Common myeloid progenitor, CD34-positive (primary cell): ENCODE results near the gene SLC29A1.

Experiments
- CTCF ChIA-PET: fragments of 350-600 bp; sonication (Branson Sonifier 250); formaldehyde crosslinking; loops from one replicate; lab custom pipeline; 2021; ENCODE audit warnings: antibody characterized with exemption; lab: Charles Lee
- POLR2A ChIA-PET: fragments of 350-600 bp; sonication (Branson Sonifier 250); formaldehyde crosslinking; loops from one replicate; lab custom pipeline; 2021; ENCODE audit warnings: antibody characterized with exemption; lab: Charles Lee
- DNase-seq, 3 donors: peaks; one replicate each; pipeline versions ENCODE4 v3.0.0 to v3.0.0-alpha.2; 2013
- H3K27ac ChIP-seq, 2 experiments: 1 replicate in 1 of 2; 2 replicates in 1 of 2; pipeline ENCODE4 v1.7.0; 2013; ENCODE audit warnings: inconsistent platforms in 2 of 2, low read length in 2 of 2, mild to moderate bottlenecking in 2 of 2, low read depth in 1 of 2, moderate library complexity in 1 of 2; ENCODE audit not compliant: severe bottlenecking in 2 of 2, insufficient read depth in 1 of 2, poor library complexity in 1 of 2
- H3K27me3 ChIP-seq, 5 experiments: replicated peaks in 2 of 5; 1 replicate in 3 of 5; 2 replicates in 2 of 5; pipeline versions ENCODE4 v1.6.1 to v1.7.0; 2013; ENCODE audit warnings: low read length in 4 of 5, mild to moderate bottlenecking in 2 of 5, moderate library complexity in 2 of 5, inconsistent platforms in 1 of 5; ENCODE audit not compliant: insufficient read depth in 5 of 5, control insufficient read depth in 4 of 5
- H3K36me3 ChIP-seq, 4 experiments: 1 replicate in 2 of 4; 2 replicates in 2 of 4; pipeline versions ENCODE4 v1.6.1 to v1.7.0; 2013; ENCODE audit warnings: low read length in 3 of 4, control low read depth in 1 of 4, mild to moderate bottlenecking in 1 of 4; ENCODE audit not compliant: control insufficient read depth in 4 of 4, insufficient read depth in 4 of 4
- H3K4me1 ChIP-seq, 4 experiments: 1 replicate in 3 of 4; 2 replicates in 1 of 4; pipeline versions ENCODE4 v1.6.1 to v1.7.1; 2013; ENCODE audit warnings: low read length in 3 of 4, mild to moderate bottlenecking in 3 of 4, control low read depth in 1 of 4, inconsistent platforms in 1 of 4, moderate library complexity in 1 of 4; ENCODE audit not compliant: control insufficient read depth in 4 of 4, insufficient read depth in 4 of 4; ENCODE audit errors: control extremely low read depth in 1 of 4
- H3K4me3 ChIP-seq, 7 experiments: 1 replicate in 4 of 7; 2 replicates in 3 of 7; pipeline versions ENCODE4 v1.5.1 to v1.7.0; 2013; ENCODE audit warnings: mild to moderate bottlenecking in 7 of 7, low read length in 6 of 7, moderate library complexity in 6 of 7, inconsistent platforms in 2 of 7, low read depth in 2 of 7, control low read depth in 1 of 7; ENCODE audit not compliant: insufficient read depth in 4 of 7, control insufficient read depth in 1 of 7; ENCODE audit errors: extremely low read depth in 1 of 7
- H3K9me3 ChIP-seq, 5 experiments: 1 replicate in 4 of 5; 2 replicates in 1 of 5; pipeline versions ENCODE4 v1.6.1 to v1.7.1; 2013; ENCODE audit warnings: low read length in 4 of 5, mild to moderate bottlenecking in 2 of 5, inconsistent platforms in 1 of 5, low read depth in 1 of 5, moderate library complexity in 1 of 5; ENCODE audit not compliant: control insufficient read depth in 4 of 5, insufficient read depth in 2 of 5; ENCODE audit errors: control extremely low read depth in 1 of 5
- WGBS: methylation state at CpG from one replicate; pipeline ENCODE4 v1.1.5; 2013; ENCODE audit not compliant: insufficient coverage; 5-methylcytosine and 5-hydroxymethylcytosine counted together

The SLC29A1 gene

GRCh38 chr6:44255105-44255808 lies 31.9 kb downstream of the SLC29A1 start:
- no peaks in the 10 kb centered on the region for H3K27me3 ChIP-seq
- no peaks in the 10 kb centered on the region for H3K9me3 ChIP-seq
- POLR2A ChIA-PET, result interaction anchor here (0.6 to 4.5 kb wide), 4 partner anchors 9 to 1588 kb away, joined by 3 to 42 read pairs (median 8); partner anchors contain the start of genes HSP90AB1 and NFKBIE
- H3K27ac ChIP-seq, result no peak overlapping the region
- peak overlapping the region in 1 of 7 experiments; percentile 87 for H3K4me3 ChIP-seq
- peaks cover 4 to 37% (median 26%) of the 10 kb centered on the region in 4 experiments for H3K4me1 ChIP-seq
- CTCF ChIA-PET, result interaction anchor here (0.8 to 5.0 kb wide), 16 partner anchors 9 to 158 kb away, joined by 3 to 35 read pairs (median 4); partner anchors contain the start of gene SLC29A1
- WGBS, result 96% methylated on average over 6 of the region's 16 CpGs
- DNase-seq, result peak in 2 of 3 donors; percentile 38 to 39
- H3K36me3 ChIP-seq, result peaks cover 18 to 73% (median 62%) of the 10 kb centered on the region in 4 experiments

GRCh38 chr6:44255871-44256774 lies 32.7 kb downstream of the SLC29A1 start:
- peak overlapping the region in 1 of 2 experiments; percentile 73 for H3K27ac ChIP-seq
- ChIA-PET POLR2A (interaction anchor here (0.6 to 4.5 kb wide), 5 partner anchors 10 to 79 kb away, joined by 3 to 42 read pairs (median 3); partner anchors contain the start of gene HSP90AB1), CTCF (interaction anchor here (0.6 to 5.0 kb wide), 27 partner anchors 8 to 741 kb away, joined by 3 to 35 read pairs (median 4); partner anchors contain the start of genes AARS2 and HSP90AB1)
- no peaks in the 10 kb centered on the region for H3K27me3 ChIP-seq
- 35% methylated on average over 15 of the region's 15 CpGs for WGBS
- peaks cover 4 to 34% (median 26%) of the 10 kb centered on the region in 4 experiments for H3K4me1 ChIP-seq
- H3K9me3 ChIP-seq, result no peaks in the 10 kb centered on the region
- DNase-seq, result peak in 2 of 3 donors; percentile 39 to 50
- peak overlapping the region in 6 of 7 experiments; percentile 63 to 89 (median 85) for H3K4me3 ChIP-seq
- peaks cover 15 to 74% (median 57%) of the 10 kb centered on the region in 4 experiments for H3K36me3 ChIP-seq

DNA sequence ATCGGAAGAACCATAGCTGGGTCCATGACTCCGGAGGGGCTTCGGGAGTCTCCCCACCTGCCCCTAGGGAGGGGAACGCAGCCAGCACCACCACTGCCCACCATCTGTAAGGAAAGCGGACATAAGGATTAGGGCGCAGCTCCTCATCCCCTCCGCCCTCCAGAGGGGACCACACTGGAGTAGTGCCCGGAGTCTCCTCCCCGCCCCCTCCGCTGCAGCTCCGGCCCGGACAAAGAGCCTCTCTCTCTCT lies 33.3 kb downstream of the SLC29A1 start:
- WGBS, result 0% methylated on average over 5 of the region's 12 CpGs
- Histone ChIP-seq H3K9me3 (no peaks in the 10 kb centered on the region), H3K27ac (peak overlapping the region in 1 of 2 experiments; percentile 73), H3K27me3 (no peaks in the 10 kb centered on the region), H3K4me3 (peak overlapping the region; percentile 63 to 89 (median 83)), H3K4me1 (peaks cover 4 to 37% (median 26%) of the 10 kb centered on the region in 4 experiments), H3K36me3 (peaks cover 17 to 74% (median 56%) of the 10 kb centered on the region in 4 experiments)
- CTCF ChIA-PET, result interaction anchor here (0.6 to 5.0 kb wide), 22 partner anchors 8 to 742 kb away, joined by 3 to 35 read pairs (median 4); partner anchors contain the start of genes AARS2 and HSP90AB1
- no peak for DNase-seq
- POLR2A ChIA-PET, result interaction anchor here (0.6 to 4.5 kb wide), 5 partner anchors 10 to 80 kb away, joined by 3 to 42 read pairs (median 3); partner anchors contain the start of gene HSP90AB1

DNA sequence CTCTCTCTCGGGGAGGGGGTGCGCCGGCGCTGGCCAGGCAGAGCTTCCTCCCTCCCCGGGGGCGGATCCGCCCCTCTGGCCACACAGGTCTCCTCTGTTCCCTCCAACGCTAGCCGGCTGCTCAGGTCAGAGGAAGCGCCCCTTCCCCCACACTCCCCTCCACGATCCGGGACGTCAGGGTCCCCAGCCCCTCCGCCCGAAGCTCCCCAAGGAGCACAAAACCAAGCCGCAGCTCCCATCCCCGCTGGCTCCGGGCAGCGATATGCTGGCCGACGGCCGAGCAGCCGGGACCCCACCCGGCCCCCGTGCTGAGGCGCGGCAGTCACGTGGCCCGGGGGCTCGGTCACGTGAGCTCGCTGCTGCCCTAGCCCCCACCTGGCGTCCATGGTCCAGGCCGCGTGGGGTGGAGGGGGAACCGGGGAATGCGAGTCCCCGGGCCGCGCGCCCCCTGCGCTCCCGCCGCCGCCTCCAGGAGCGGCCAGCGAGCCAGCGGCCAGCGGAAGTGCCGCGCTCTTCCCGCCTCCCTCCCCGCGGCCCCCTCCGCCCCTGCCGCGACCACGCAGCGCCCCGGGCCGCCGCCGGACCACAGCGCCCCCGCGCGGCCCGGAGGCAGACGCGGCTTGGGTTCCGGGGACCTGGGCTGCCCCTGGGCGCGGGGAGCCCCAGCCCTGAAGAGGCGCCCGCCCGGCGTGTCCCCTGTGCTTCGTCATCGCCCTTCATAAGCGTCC lies 33.8 kb downstream of the SLC29A1 start, which contains the start of gene SLC35B2:
Gene SLC35B2 (minus strand): TSS at position 504 of the 728 bp plus-strand sequence. CDS start 118 bp downstream, at position 386.
- DNase-seq, result peak; percentile 50 to 77 (median 69)
- peaks cover 4 to 42% (median 29%) of the 10 kb centered on the region in 4 experiments for H3K4me1 ChIP-seq
- peaks cover 17 to 74% (median 56%) of the 10 kb centered on the region in 4 experiments for H3K36me3 ChIP-seq
- ChIA-PET POLR2A (interaction anchor here (0.7 to 4.5 kb wide), 4 partner anchors 11 to 80 kb away, joined by 3 to 42 read pairs (median 4); partner anchors contain the start of gene HSP90AB1), CTCF (interaction anchor here (0.6 to 5.0 kb wide), 21 partner anchors 7 to 742 kb away, joined by 3 to 35 read pairs (median 4); partner anchors contain the start of genes AARS2 and HSP90AB1)
- no peaks in the 10 kb centered on the region for H3K9me3 ChIP-seq
- H3K27me3 ChIP-seq, result no peaks in the 10 kb centered on the region
- peak within 1 kb of the TSS; percentile 46 to 73 for H3K27ac ChIP-seq
- peak within 1 kb of the TSS; percentile 63 to 89 (median 83) for H3K4me3 ChIP-seq
- under 1% methylated on average over 76 of the region's 80 CpGs for WGBS

GRCh38 chr6:44257753-44258324 lies 34.4 kb downstream of the SLC29A1 start:
- POLR2A ChIA-PET, result interaction anchor here (0.9 to 4.5 kb wide), 2 partner anchors 11 kb away, joined by 4 to 42 read pairs; partner anchors contain the start of gene HSP90AB1
- H3K27me3 ChIP-seq, result no peaks in the 10 kb centered on the region
- 52% methylated on average over 15 of the region's 15 CpGs for WGBS
- no peak for DNase-seq
- H3K27ac ChIP-seq, result peak overlapping the region; percentile 44 to 46
- H3K4me1 ChIP-seq, result peaks cover 4 to 48% (median 36%) of the 10 kb centered on the region in 4 experiments
- H3K9me3 ChIP-seq, result no peaks in the 10 kb centered on the region
- CTCF ChIA-PET, result interaction anchor here (1.2 to 5.0 kb wide), 5 partner anchors 10 to 82 kb away, joined by 3 to 17 read pairs (median 5); partner anchors contain the start of gene HSP90AB1
- H3K36me3 ChIP-seq, result peaks cover 15 to 76% (median 54%) of the 10 kb centered on the region in 4 experiments
- H3K4me3 ChIP-seq, result peak overlapping the region; percentile 6 to 89 (median 65)
